ENCODE results near the gene FCSK.
"Not testable (repeated sequence)": the region's sequence is repeated elsewhere in the genome, so short reads cannot be mapped to it uniquely, and the experiment has no call there.

- TF ChIP-seq EZH2phosphoT487 (IDR thresholded peaks at IDR 0.05; ENCODE audit: borderline replicate concordance, low read length); CTCF (IDR thresholded peaks at IDR 0.05; ENCODE audit: low read depth, low read length, poor library complexity, severe bottlenecking): not testable (repeated sequence)
Observed at GRCh38 chr16:70524399-70524825, 70.0 kb downstream of the FCSK start.
